GM12878 (cell line): Measurements from ENCODE around the gene SLCO2A1. TPM values are rescaled to one million over a fixed set of nuclear protein-coding genes. Genes with fewer than 3 reads are reported as not detected.

ENCODE experiments used
- ATAC-seq: fragments of 200-7000 bp; cut with Tn5 transposase; 3 replicates; pipeline ENCODE4 v1.9.1; 2020; ENCODE audit warnings: mild to moderate bottlenecking, moderate library complexity
- BruUV-seq: library from RNA; stranded (reverse); fragments of 400-500 nt; replicated peaks from 2 replicates; lab custom pipeline; 2021; lab: Mats Ljungman, UMichigan
- CTCF ChIA-PET: fragments of 300-600 bp; sonication (Branson Sonifier 250); formaldehyde crosslinking; extraction: SDS; loops from one replicate; lab custom pipeline; 2021; ENCODE audit warnings: inconsistent platforms; lab: Yijun Ruan, JAX
- POLR2A ChIA-PET: fragments of 350-600 bp; formaldehyde crosslinking; extraction: SDS; loops from one replicate; lab custom pipeline; 2021; ENCODE audit warnings: inconsistent platforms; lab: Charles Lee
- RAD21 ChIA-PET: fragments of 300-600 bp; sonication (Branson Sonifier 250); formaldehyde crosslinking; loops from one replicate; lab custom pipeline; 2023; ENCODE audit warnings: antibody characterized with exemption; ENCODE audit not compliant: unreplicated experiment; lab: Charles Lee
- SMC1A ChIA-PET: fragments of 300-600 bp; sonication (Branson Sonifier 250); formaldehyde crosslinking; loops from one replicate; lab custom pipeline; 2023; ENCODE audit not compliant: unreplicated experiment, uncharacterized antibody; lab: Charles Lee
- DNase-seq: peaks from one replicate; pipeline ENCODE4 v3.0.0-alpha.2; 2011; ENCODE audit warnings: low read depth, low spot score
- FAIRE-seq: peaks from 3 replicates; lab custom pipeline; 2011; peaks lifted over from hg19 to GRCh38; lab: Jason Lieb, UNC
- H2AFZ ChIP-seq: 2 replicates; pipeline ENCODE4 v1.6.0; 2011; ENCODE audit warnings: low read depth, low read length, control low read depth; ENCODE audit not compliant: control insufficient read depth
- H3K27ac ChIP-seq: 2 replicates; pipeline ENCODE4 v1.5.1; 2011; ENCODE audit warnings: control low read depth; ENCODE audit not compliant: control insufficient read depth, insufficient read depth
- H3K27me3 ChIP-seq, 2 experiments: replicated peaks in 1 of 2; 2 replicates each; pipeline versions ENCODE4 v1.6.0 to v1.6.1; 2011; ENCODE audit warnings: low read length in 1 of 2; ENCODE audit not compliant: control insufficient read depth in 2 of 2, insufficient read depth in 2 of 2
- H3K36me3 ChIP-seq, 2 experiments: 2 replicates each; pipeline ENCODE4 v1.5.1; 2011; ENCODE audit warnings: low read length in 1 of 2; ENCODE audit not compliant: control insufficient read depth in 2 of 2, insufficient read depth in 2 of 2
- H3K4me1 ChIP-seq: 2 replicates; pipeline ENCODE4 v1.6.1; 2011; ENCODE audit warnings: mild to moderate bottlenecking, low read length, moderate library complexity, mixed read lengths; ENCODE audit not compliant: control insufficient read depth, insufficient read depth
- H3K4me2 ChIP-seq: 2 replicates; pipeline ENCODE4 v1.6.0; 2011; ENCODE audit warnings: control low read depth; ENCODE audit not compliant: control insufficient read depth, insufficient read depth
- H3K4me3 ChIP-seq: fragments of 200-600 bp; sonication (generic); 2 replicates; pipeline ENCODE4 v1.5.1; 2016
- H3K79me2 ChIP-seq: 2 replicates; pipeline ENCODE4 v1.6.0; 2011; ENCODE audit warnings: low read length; ENCODE audit not compliant: control insufficient read depth, insufficient read depth
- H3K9ac ChIP-seq: 2 replicates; pipeline ENCODE4 v1.8.0; 2011; ENCODE audit warnings: low read length, control low read depth, mixed read lengths; ENCODE audit not compliant: control insufficient read depth, insufficient read depth
- H3K9me3 ChIP-seq: replicated peaks from 3 replicates; pipeline ENCODE4 v1.5.1; 2011; ENCODE audit warnings: mild to moderate bottlenecking, low read length; ENCODE audit not compliant: control insufficient read depth, insufficient read depth
- H4K20me1 ChIP-seq: 2 replicates; pipeline ENCODE4 v1.6.0; 2011; ENCODE audit not compliant: control insufficient read depth, insufficient read depth
- ATF7 ChIP-seq: fragments of 450-650 bp; IDR thresholded peaks from 2 replicates; pipeline ENCODE4 v1.6.1; 2016; ENCODE audit warnings: low read depth, mild to moderate bottlenecking
- EZH2 ChIP-seq: IDR thresholded peaks from 2 replicates; pipeline ENCODE4 v1.6.1; 2012; ENCODE audit warnings: low read depth, mild to moderate bottlenecking, control low read depth, inconsistent platforms, low read length, borderline replicate concordance; ENCODE audit not compliant: control insufficient read depth
- MTA2 ChIP-seq: fragments of 450-650 bp; IDR thresholded peaks from 2 replicates; pipeline ENCODE4 v1.6.1; 2016; ENCODE audit warnings: low read depth, mild to moderate bottlenecking, moderate library complexity
- NFYB ChIP-seq: IDR thresholded peaks from 2 replicates; pipeline ENCODE4 v1.6.1; 2011; ENCODE audit warnings: low read depth, mild to moderate bottlenecking, low read length, improper control_type of control experiment, moderate library complexity; ENCODE audit not compliant: insufficient read depth
- NR2F1 ChIP-seq: fragments of 450-650 bp; conservative IDR thresholded peaks from 2 replicates; pipeline ENCODE4 v1.6.1; 2017; ENCODE audit warnings: mild to moderate bottlenecking
- YY1 ChIP-seq: IDR thresholded peaks from 2 replicates; pipeline ENCODE4 v1.6.1; 2011; ENCODE audit warnings: low read depth, mild to moderate bottlenecking, low read length
- WGBS: methylation state at CpG from one replicate; pipeline ENCODE4 v1.1.6; 2016; ENCODE audit warnings: low lambda C conversion rate; ENCODE audit not compliant: insufficient replicate concordance, insufficient coverage; ENCODE audit errors: missing lambda C conversion rate; 5-methylcytosine and 5-hydroxymethylcytosine counted together
- in situ Hi-C: fragments of 300-500 bp; cut with MboI; formaldehyde crosslinking; loops from 9 replicates; pipeline ENCODE4 v1.14.3; 2018; ENCODE audit warnings: mixed read lengths
- intact Hi-C: fragments of 100-400 bp; cut with micrococcal nuclease; formaldehyde crosslinking; loops from one replicate; pipeline ENCODE4 v1.14.2; 2022; ENCODE audit not compliant: unreplicated experiment
- polyA plus RNA-seq, 11 experiments: library from polyadenylated mRNA; depleted of rRNA in 4 of 11; unstranded in 6 of 11; stranded (reverse) in 5 of 11; fragments of >200 nt; fragmentation: Nextera tagmentation in 4 of 11; fragmentation: Illumina TruSeq in 1 of 11; extraction: Ambion mirVana in 4 of 11; extraction: Trizol in 1 of 11; gene quantifications; 1 replicate in 1 of 11; 2 replicates in 10 of 11; pipeline versions ENCODE4 v1.2.1 to v1.2.3, GENCODE V29; 2011 to 2016; ENCODE audit warnings: inconsistent platforms in 2 of 11, missing spikeins in 2 of 11, low read depth in 1 of 11
- total RNA-seq, 4 experiments: library from RNA; depleted of rRNA in 3 of 4; stranded (reverse); fragments of >200 nt in 3 of 4; fragmentation: Illumina TruSeq in 1 of 4; extraction: Trizol in 1 of 4; gene quantifications; 2 replicates each; pipeline versions ENCODE4 v1.2.1 to v1.2.3, GENCODE V29; 2013 to 2021
- TF ChIP-seq, protein P1 (sequence below): IDR thresholded peaks from 2 replicates; pipeline ENCODE4 v1.6.1; 2012; ENCODE audit warnings: low read depth, low read length, improper control_type of control experiment
- TF ChIP-seq, protein P2 (sequence below): fragments of 150-350 bp; IDR thresholded peaks from 2 replicates; pipeline ENCODE4 v1.6.1; 2016; ENCODE audit warnings: low read depth, low read length

Gene SLCO2A1
- total and polyA plus RNA-seq, 10 of the 15 experiments (the other 5 are each of a cell fraction or from before 2014, with no cell fraction given), result 0.05 TPM; not detected in 9

DNA sequence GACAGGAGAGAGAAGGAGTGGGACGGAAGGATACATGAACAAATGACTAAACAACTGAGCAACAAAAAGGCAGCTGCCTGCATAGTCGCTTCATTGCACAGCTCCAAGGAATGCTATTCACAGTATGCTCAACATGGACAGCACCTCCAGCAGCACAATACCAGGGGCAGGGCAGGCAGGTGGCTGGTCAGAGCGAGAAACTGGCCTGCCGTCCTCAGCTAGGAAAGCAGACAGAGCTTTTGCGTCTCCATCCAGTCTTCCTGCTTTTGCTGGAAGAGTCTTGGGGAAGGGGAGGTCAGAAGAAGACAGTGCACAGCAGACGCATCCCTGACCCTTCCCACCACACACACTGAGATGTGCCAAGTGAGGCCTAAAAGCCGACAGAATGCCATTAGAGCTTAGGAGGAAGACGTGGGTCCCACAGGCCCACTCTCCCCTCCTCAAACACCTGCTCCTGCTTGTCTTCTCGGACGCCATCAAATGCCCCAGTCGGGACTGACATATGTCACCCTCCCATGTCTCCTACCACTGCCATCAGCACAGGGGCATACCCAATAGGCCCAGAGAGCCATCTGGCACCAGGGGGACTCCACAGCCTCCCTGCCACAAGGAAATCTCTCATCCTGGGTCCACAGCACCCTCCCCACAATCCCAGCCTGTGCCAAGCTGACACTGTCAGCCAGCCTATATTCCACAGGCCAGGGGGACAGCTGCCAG lies 137.9 kb downstream of the SLCO2A1 start:
- DNase-seq (no peak), FAIRE-seq (no peak), ATAC-seq (no peak)
- POLR2A ChIA-PET, result no interaction called here
- H3K36me3 ChIP-seq, result no peaks in the 10 kb centered on the region
- H3K79me2 ChIP-seq, result no peaks in the 10 kb centered on the region
- SMC1A ChIA-PET, result no interaction called here
- H4K20me1 ChIP-seq, result no peaks in the 10 kb centered on the region; the same call in 1 of the 2 replicates
- 41% methylated on average over 11 of the region's 11 CpGs for WGBS
- no peak overlapping the region for H3K9ac ChIP-seq
- no peak overlapping the region for H2AFZ ChIP-seq
- CTCF ChIA-PET, result no interaction called here
- in situ Hi-C loops (no loop called here), intact Hi-C loops (no loop called here)
- no TSS peak for BruUV-seq
- TF ChIP-seq MTA2 (no peak), NFYB (no peak), NR2F1 (no peak)
- RAD21 ChIA-PET, result no interaction called here
- H3K4me2 ChIP-seq, result no peak overlapping the region
- H3K4me1 ChIP-seq, result no peaks in the 10 kb centered on the region
- H3K4me3 ChIP-seq, result no peak overlapping the region
- peaks cover 9 to 13% of the 10 kb centered on the region in 2 experiments for H3K27me3 ChIP-seq
- H3K27ac ChIP-seq, result no peak overlapping the region
- H3K9me3 ChIP-seq, result no peaks in the 10 kb centered on the region

DNA sequence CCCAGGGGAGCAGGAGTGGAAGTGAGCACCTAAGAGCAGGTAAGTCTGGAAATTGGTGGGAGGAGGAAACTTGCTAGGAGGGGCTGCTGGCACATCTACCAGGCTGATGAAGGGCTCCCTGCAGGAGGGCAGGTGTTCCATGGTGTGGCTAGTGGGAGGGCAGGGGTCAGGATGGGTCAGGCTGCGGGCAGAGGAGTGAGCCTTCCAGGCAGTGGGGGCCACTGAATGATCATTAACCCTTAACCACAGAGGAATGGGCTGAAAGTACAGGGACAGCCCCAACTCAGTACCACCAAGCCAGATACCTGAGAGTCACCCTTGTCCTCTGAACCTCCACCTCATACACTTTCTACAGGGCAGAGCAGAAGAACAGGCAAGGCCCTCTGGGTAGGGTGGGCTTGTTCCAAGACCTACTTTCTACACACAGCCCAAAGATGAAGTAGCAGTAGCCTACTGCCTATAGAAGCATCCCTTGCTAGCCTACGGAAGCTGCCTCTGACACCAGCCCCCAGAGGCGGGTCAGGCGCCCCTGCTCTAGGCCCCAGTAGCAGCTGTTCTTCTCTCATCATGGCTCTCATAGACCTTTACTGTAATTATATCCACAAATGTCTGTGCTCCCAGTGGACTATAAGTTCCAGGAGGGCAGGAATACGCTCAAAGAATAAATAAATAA lies 138.6 kb downstream of the SLCO2A1 start:
- Histone ChIP-seq H3K4me1 (no peaks in the 10 kb centered on the region), H3K79me2 (no peaks in the 10 kb centered on the region), H3K4me3 (no peak overlapping the region), H2AFZ (no peak overlapping the region), H3K9me3 (no peaks in the 10 kb centered on the region), H3K27me3 (peaks cover 9 to 11% of the 10 kb centered on the region in 2 experiments), H3K9ac (no peak overlapping the region), H3K36me3 (no peaks in the 10 kb centered on the region), H4K20me1 (no peaks in the 10 kb centered on the region; the same call in 1 of the 2 replicates), H3K27ac (no peak overlapping the region), H3K4me2 (no peak overlapping the region)
- ATAC-seq (no peak), DNase-seq (no peak), FAIRE-seq (no peak)
- ChIA-PET SMC1A (no interaction called here), POLR2A (no interaction called here), CTCF (interaction anchor here (0.7 kb wide), 1 partner anchor 11 kb away, joined by 3 read pairs; no protein-coding TSS in a partner anchor), RAD21 (no interaction called here)
- in situ Hi-C loops (no loop called here), intact Hi-C loops (no loop called here)
- BruUV-seq, result no TSS peak
- 40% methylated on average over 5 of the region's 5 CpGs for WGBS
- TF ChIP-seq EZH2 (no peak), ATF7 (no peak), YY1 (no peak)
- TF ChIP-seq, protein P1, sequence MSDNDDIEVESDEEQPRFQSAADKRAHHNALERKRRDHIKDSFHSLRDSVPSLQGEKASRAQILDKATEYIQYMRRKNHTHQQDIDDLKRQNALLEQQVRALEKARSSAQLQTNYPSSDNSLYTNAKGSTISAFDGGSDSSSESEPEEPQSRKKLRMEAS, result no peak
- TF ChIP-seq, protein P2, sequence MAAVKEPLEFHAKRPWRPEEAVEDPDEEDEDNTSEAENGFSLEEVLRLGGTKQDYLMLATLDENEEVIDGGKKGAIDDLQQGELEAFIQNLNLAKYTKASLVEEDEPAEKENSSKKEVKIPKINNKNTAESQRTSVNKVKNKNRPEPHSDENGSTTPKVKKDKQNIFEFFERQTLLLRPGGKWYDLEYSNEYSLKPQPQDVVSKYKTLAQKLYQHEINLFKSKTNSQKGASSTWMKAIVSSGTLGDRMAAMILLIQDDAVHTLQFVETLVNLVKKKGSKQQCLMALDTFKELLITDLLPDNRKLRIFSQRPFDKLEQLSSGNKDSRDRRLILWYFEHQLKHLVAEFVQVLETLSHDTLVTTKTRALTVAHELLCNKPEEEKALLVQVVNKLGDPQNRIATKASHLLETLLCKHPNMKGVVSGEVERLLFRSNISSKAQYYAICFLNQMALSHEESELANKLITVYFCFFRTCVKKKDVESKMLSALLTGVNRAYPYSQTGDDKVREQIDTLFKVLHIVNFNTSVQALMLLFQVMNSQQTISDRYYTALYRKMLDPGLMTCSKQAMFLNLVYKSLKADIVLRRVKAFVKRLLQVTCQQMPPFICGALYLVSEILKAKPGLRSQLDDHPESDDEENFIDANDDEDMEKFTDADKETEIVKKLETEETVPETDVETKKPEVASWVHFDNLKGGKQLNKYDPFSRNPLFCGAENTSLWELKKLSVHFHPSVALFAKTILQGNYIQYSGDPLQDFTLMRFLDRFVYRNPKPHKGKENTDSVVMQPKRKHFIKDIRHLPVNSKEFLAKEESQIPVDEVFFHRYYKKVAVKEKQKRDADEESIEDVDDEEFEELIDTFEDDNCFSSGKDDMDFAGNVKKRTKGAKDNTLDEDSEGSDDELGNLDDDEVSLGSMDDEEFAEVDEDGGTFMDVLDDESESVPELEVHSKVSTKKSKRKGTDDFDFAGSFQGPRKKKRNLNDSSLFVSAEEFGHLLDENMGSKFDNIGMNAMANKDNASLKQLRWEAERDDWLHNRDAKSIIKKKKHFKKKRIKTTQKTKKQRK, result no peak
